Colonic mucosa (tissue), 4 donors: Measurements from ENCODE around the gene SMARCA4. TPM values are rescaled to one million over a fixed set of nuclear protein-coding genes. Genes with fewer than 3 reads are reported as not detected.

Experiments used
- DNase-seq: peaks from one replicate; pipeline ENCODE4 v3.0.0-alpha.2; 2020
- H3K27ac ChIP-seq: fragments of 200-600 bp; one replicate; pipeline ENCODE4 v1.8.0; 2021
- H3K27me3 ChIP-seq: fragments of 200-600 bp; one replicate; pipeline ENCODE4 v1.8.0; 2021
- H3K36me3 ChIP-seq: fragments of 200-600 bp; one replicate; pipeline ENCODE4 v1.8.0; 2021
- H3K4me1 ChIP-seq: fragments of 200-600 bp; one replicate; pipeline ENCODE4 v1.8.0; 2021; ENCODE audit warnings: mild to moderate bottlenecking
- H3K4me3 ChIP-seq: fragments of 200-600 bp; one replicate; pipeline ENCODE4 v1.8.0; 2021
- H3K9ac ChIP-seq, 2 donors: one replicate each; pipeline ENCODE4 v1.7.0; 2013; ENCODE audit warnings: control low read depth in 2 of 2, low read depth in 2 of 2, low read length in 2 of 2
- H3K9me3 ChIP-seq: fragments of 200-600 bp; one replicate; pipeline ENCODE4 v1.8.0; 2021
- CTCF ChIP-seq: fragments of 200-600 bp; IDR thresholded peaks from one replicate; pipeline ENCODE4 v1.8.0; 2022; ENCODE audit warnings: antibody characterized with exemption, mild to moderate bottlenecking
- intact Hi-C: fragments of 100-400 bp; cut with DNase I; formaldehyde crosslinking; loops from one replicate; pipeline ENCODE4 v1.14.1; 2022
- total RNA-seq, 2 donors: library from RNA; stranded (reverse); fragmentation: NEBNext Ultra II Directional in 1 of 2; extraction: Animal tissue kit (Norgen Biotek cat#: 25700) in 1 of 2; gene quantifications; one replicate each; pipeline ENCODE4 v1.2.1, GENCODE V29; 2021
- donor health status: healthy.
- donor health status: DM: no; HTN: no; CAD: no.
- donor health status: DM: no; HTN: no; CAD: no.

Gene SMARCA4
- total RNA-seq, 2 donors from 2014 or later = 73.8 to 141 TPM

DNA sequence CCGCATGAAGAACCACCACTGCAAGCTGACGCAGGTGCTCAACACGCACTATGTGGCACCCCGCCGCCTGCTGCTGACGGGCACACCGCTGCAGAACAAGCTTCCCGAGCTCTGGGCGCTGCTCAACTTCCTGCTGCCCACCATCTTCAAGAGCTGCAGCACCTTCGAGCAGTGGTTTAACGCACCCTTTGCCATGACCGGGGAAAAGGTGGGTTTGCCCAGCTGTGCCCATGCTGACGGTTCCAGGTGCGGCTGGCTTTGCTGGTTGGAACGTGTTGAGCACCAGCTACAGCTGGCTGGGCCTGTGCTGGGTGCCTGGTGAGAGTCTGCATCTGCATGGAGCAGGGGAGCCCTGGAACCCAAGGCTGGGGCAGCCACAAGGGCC is 60.9 kb downstream of the SMARCA4 start:
- H3K9me3 ChIP-seq = no peaks in the 10 kb centered on the region
- no peak overlapping the region for H3K9ac ChIP-seq
- H3K36me3 ChIP-seq = peaks cover 13% of the 10 kb centered on the region
- no peak for DNase-seq
- H3K4me3 ChIP-seq = no peak overlapping the region
- no peak overlapping the region for H3K27ac ChIP-seq
- H3K4me1 ChIP-seq = no peaks in the 10 kb centered on the region
- TF ChIP-seq CTCF = no peak
- H3K27me3 ChIP-seq = no peaks in the 10 kb centered on the region
- intact Hi-C loops = no loop called here

GRCh38 chr19:11023016-11023415 is 62.2 kb downstream of the SMARCA4 start:
- H3K9me3 ChIP-seq = no peaks in the 10 kb centered on the region
- intact Hi-C loops = no loop called here
- H3K36me3 ChIP-seq = peaks cover 9% of the 10 kb centered on the region
- H3K27me3 ChIP-seq = no peaks in the 10 kb centered on the region
- no peak for DNase-seq
- no peak for TF ChIP-seq CTCF
- H3K9ac ChIP-seq = no peak overlapping the region
- no peak overlapping the region for H3K27ac ChIP-seq
- H3K4me1 ChIP-seq = no peaks in the 10 kb centered on the region
- no peak overlapping the region for H3K4me3 ChIP-seq

DNA sequence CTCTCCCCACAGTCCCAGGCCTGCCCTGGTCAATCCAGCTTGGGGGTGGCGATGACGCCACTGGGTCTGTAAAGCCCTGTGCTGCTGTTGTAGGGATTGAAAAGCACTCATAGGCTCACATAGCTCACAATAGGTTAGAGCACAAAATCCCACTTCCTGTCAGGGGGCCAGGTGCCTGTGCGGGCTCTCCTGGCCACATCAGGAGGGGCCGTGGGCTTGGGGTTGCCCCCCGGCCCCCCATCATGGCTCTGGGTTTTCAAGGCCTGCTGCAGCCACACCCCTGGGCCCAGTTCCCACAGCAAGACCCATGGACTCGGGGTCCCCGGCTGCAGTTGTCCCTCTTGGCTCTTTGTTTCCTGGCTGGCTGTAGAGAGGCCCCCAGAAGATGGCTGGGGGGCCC is 62.9 kb downstream of the SMARCA4 start:
- no peak for TF ChIP-seq CTCF
- Histone ChIP-seq H3K27me3 (no peaks in the 10 kb centered on the region), H3K27ac (no peak overlapping the region), H3K9ac (no peak overlapping the region), H3K4me3 (no peak overlapping the region), H3K4me1 (no peaks in the 10 kb centered on the region), H3K9me3 (no peaks in the 10 kb centered on the region), H3K36me3 (peaks cover 11% of the 10 kb centered on the region)
- no peak for DNase-seq
- intact Hi-C loops = no loop called here

GRCh38 chr19:11024259-11024658 is 63.4 kb downstream of the SMARCA4 start:
- no peaks in the 10 kb centered on the region for H3K9me3 ChIP-seq
- peaks cover 16% of the 10 kb centered on the region for H3K36me3 ChIP-seq
- no peak overlapping the region for H3K4me3 ChIP-seq
- H3K4me1 ChIP-seq = no peaks in the 10 kb centered on the region
- no peak for TF ChIP-seq CTCF
- no peaks in the 10 kb centered on the region for H3K27me3 ChIP-seq
- H3K9ac ChIP-seq = no peak overlapping the region
- DNase-seq = no peak
- intact Hi-C loops = no loop called here
- no peak overlapping the region for H3K27ac ChIP-seq

DNA sequence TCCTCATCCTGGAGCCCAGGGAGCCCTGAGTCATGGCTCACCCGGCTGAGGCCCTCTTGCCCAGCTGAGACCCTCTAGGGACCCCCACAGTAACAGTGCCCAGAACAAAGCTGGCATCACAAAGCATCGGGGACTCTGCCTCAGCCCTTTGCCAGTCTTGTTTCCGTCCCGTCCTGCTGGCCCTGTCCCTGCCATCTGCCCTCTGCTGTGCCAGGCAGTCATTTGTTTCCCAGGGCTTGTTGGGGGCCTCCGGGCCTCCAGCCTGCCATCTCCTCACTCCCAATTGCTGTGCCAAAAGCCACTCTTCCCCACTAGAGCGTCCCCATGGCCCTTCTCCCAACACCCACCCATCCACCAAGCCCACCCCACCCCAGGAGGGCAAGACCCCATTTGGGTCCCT is 64.2 kb downstream of the SMARCA4 start:
- Histone ChIP-seq H3K36me3 (peaks cover 11% of the 10 kb centered on the region), H3K9ac (no peak overlapping the region), H3K4me3 (no peak overlapping the region), H3K4me1 (no peaks in the 10 kb centered on the region), H3K27me3 (no peaks in the 10 kb centered on the region), H3K9me3 (no peaks in the 10 kb centered on the region), H3K27ac (no peak overlapping the region)
- no peak for DNase-seq
- intact Hi-C loops = no loop called here
- TF ChIP-seq CTCF = no peak

DNA sequence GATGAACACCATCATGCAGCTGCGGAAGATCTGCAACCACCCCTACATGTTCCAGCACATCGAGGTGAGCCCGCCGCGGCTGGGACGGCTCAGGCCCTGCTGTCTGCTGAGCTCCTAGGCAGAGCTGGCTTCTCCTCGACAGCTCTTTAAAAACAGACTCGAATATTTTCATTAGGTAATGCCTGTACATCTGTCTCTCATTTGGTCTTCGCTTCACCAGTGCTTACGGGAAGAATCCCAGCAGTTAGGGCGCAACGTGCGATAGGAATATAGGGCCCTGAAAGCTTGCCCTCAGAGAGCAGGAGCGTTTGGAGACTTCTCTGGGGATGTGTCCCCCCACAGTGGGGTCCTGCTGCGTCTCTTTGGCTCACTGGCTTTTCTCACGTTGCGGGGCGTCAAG is 64.6 kb downstream of the SMARCA4 start:
- Histone ChIP-seq H3K9ac (no peak overlapping the region), H3K36me3 (peaks cover 11% of the 10 kb centered on the region), H3K27ac (no peak overlapping the region), H3K9me3 (no peaks in the 10 kb centered on the region), H3K4me1 (no peaks in the 10 kb centered on the region), H3K27me3 (no peaks in the 10 kb centered on the region), H3K4me3 (no peak overlapping the region)
- intact Hi-C loops = no loop called here
- no peak for DNase-seq
- no peak for TF ChIP-seq CTCF
